UCSD-AML1 (cell line): Measurements from ENCODE around the gene MTREX.

Source experiments
- DNase-seq: peaks from one replicate; lab custom pipeline; 2025; ENCODE audit not compliant: unreplicated experiment; lab: John Stamatoyannopoulos, UW

The MTREX gene

DNA sequence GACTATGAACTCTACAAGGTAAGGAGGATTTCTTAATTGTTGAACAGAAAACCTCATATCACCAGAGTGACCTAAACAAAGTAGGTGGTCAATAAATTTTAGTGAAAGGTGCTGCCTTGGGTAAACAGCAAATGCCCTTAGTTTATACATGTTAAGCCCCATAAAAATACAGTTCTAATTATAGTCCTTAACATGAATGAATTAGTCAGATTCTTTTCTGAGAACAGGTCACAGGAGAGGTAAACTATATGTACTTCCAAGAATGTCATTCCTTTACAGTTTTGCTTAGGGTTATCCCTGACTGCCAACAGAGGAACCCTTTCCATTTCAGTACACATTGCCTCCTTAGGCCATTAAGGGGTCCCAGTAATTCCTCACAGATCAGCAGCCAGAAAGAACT lies 162.1 kb downstream of the MTREX start:
- no peak for DNase-seq

DNA sequence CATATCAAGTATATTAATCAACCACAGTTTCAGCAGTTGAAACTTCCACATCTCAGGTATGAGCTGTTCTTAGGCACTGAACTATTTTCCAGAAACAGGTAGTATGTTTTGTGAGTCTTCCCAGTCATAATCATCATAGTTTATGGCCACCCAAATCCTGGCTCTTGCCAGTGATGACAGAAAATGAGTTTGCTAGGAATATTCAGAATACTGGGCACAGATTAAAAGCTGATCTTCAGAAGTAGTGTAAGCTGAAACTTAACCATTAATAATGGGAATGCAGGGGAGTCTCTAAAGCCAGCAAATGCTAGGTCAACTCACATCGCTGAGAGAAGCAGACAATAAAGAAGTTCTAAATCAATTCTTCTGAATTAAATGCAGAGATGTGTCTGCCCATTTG lies 162.5 kb downstream of the MTREX start:
- DNase-seq = no peak

DNA sequence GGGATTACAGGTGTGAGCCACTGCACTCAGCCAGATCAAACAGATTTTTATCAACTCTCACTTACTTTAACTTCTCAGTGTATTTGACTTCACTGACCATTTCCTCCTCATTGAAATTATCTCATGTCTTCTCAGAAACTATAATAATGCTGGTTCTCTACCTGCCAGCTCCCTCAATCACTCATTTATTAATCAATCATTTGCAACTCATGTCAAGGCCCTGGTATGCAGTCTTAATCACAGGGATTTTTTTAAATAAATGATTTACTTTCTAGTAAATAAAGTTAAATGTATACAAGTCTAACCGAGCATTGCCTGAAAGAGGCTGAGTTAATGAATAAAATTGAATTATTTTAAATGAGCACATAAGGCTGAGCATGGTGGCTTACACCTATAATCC lies 163.7 kb downstream of the MTREX start:
- DNase-seq = no peak

DNA sequence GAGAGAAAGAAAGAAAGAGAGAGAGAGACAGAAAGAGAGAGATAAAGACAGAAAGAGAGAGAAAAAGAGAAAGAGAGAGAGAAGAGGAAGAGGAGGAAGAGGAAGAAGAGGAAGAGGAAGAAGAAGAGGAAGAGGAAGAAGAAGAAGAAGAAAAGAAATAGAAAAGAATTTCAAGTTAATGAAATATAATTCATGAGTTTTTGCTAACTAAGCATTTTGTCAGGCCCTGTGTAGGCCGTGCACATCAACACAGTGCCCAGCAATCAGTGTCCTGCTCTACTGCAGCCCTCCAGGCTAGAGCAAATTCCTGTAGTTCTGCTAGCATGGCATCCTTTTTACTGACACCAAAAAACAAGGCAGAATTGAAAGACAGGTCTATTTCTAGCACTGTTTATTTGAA lies 164.9 kb downstream of the MTREX start:
- no peak for DNase-seq
